EH (cell line): ENCODE measurements around the gene CLEC10A.
"Not testable (repeated sequence)": the region's sequence is repeated elsewhere in the genome, so short reads cannot be mapped to it uniquely, and the experiment has no call there.

Experiments used
- DNase-seq: peaks from one replicate; pipeline ENCODE4 v3.0.0-alpha.2; 2015; ENCODE audit warnings: low read depth

The CLEC10A gene

DNA sequence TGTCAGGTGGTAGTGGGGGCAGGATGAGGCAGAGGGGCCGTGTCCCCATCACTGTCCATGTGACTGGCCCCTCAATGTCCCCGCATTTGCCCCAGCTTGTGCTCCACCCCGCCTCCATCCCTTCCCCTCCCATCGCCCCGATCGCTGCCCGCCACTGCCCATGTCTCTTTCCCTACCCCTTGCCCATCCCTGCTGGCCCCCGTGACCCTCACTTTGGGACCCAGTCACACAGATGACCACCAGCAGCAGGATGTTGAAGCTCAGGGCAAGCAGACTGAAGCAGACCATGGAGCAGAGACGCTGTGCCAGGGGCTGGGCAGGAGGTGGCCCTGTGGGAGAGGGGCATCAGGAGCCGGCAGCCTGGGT is 28.5 kb upstream of the CLEC10A start:
- no peak for DNase-seq

DNA sequence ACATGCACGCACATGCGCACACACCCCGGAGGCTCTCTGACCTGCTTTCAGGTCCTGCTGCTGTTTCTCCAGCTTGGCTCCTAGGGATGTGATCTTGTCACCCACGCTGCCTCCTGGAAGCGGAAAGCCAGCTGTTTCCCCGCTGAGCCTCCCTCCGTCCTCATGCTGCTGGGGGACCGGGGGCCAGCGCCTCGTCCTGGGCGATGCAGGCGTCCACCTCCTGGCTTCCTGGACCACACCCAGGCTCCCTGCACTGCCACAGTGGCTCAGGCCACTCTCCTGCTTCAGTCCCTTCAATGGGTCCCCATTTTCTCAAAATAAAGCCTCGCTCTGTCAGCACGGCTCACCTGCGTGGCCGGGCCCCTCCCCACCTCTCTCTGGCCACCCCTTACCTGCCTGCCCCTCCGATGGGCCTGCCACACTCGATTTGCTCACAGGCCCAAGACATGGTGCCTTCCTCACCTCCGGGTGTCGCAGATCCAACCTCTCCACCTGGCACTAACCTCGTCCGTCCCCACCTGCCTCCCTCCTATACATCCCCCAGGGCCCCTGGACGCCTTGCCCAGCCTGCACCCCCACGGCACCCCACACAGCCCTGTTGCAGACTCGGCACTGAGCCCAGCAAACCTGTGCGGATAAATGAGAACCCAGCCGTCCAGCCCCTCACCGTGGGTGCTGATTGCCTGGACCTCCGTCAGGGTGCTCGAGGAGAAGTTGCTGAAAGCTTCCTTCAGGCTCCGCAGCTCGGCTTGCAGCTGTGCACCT is 27.9 kb upstream of the CLEC10A start:
- DNase-seq: no peak

DNA sequence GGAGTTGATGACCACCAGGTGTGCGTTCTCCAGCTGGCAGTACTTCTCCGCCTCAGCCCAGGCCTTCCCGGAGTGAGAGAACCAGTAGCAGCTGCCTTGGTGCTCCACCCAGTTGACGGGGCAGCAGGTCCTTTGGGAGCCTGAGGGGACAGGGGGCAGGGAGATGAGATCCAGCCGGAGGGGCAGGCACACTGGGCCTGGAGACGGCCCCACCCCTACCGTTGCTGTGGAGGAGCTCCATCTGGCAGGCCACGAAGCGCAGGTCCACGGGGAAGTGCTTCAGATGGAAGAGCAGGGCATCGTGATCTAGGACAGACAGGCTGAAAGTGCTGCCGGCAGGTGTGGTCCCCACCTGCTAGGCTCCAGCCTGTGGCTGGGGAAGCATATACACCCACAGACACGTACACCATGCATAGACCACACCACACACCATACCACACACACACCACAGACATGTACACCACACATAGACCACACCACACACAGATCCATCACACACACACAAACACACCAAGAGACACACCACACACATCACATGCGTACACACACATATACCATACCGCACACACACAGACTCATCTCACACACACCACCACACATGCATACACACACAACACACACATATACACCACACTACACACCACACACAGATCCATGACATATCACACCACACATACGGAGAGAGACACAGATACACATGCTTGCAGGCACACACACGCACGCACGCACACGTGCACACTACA is 27.1 kb upstream of the CLEC10A start:
- DNase-seq: no peak

DNA sequence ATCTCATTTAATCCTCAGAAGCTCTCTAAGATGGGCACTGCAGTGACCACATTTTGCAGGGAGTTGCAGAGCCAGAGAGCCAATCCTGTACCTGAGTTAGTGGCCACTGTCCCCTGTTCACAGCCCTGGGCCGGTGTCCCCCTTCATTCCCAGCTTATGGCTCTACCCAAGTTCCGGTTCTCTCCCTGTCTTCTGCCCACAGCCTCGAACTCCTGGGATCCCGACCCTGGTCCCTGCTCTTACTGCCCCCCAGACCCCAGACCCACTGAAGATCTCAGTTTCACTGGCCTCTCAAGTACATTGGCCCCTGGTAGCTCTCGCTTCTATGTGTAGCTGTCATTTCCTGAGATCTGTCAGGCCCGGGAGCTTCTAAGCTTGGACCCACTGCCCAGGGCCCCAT is 22.4 kb upstream of the CLEC10A start:
- DNase-seq: no peak

DNA sequence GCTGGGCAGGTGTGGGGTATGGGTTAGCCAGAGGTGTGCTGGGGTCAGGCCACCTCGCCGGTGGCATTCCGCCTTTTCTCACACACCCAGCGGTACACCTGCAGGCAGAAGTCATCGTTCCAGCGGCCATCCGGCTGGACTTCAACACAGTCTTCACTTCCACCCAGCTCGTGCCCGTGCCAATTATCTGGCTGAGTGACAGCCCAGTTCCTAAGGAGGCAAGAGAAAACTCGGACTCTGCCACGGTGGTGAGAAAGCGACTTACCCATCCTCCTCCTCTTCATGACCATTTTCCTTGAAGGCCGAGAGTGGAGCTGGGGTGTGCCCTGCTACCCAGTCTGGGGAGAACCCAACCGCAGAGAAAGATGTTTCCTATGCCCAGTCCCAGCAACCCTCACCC is 21.5 kb upstream of the CLEC10A start:
- no peak for DNase-seq

DNA sequence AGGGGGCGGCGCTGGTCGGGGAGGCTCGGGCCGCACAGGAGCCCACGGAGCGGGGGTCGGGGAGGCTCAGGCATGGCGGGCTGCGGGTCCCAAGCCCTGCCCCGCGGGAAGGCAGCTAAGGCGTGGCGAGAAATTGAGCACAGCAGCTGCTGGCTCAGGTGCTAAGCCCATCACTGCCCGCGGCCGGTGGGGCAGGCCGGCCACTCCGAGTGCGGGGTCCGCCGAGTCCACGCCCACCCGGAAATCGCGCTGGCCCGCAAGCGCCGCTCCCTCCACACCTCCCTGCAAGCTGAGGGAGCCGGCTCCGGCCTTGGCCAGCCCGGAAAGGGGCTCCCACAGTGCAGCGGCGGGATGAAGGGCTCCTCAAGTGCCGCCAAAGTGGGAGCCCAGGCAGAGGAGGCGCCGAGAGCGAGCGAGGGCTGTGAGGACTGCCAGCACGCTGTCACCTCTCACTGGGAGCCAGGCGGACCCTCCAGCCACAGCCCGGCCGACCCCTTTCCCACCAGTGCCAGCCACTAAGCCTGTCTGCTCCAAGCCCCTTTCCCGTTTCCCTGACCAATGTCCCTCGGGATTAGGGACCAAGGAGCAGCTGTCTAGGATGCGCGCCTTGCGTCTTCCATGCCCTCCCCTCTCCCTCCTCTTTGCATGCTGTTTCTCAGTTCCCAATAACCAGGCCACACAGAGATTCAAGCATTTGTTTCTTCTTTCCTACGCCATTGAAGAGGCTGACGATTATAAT is 20.8 kb upstream of the CLEC10A start:
- not testable (repeated sequence) for DNase-seq

DNA sequence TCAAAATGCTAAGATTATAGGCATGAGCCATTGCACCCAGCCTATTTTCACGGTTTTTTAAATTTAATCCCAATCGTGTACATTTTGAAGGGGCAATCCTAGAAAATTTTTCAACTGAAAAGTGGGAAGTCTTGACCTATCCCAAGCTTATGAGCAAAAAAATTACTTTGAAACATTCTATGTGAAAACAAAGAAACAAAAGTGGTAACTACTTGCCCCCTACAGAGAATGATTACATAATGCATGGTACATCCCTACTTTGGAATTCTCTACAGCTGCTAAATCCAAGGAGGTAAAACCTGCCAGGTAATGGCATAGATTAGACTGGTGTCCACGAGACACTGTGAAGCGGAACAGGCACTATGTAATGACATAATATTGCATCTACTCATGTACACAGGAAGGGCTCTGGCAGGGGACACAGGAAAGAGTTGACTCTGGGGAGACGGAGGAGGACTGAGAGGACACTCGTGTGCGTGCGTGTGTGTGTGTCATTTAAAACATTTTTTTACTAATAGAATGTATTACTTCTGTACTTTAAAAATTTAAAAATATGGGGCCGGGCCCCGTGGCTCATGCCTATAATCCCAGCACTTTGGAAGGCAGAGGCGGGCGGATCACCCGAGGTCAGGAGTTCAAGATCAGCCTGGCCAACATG is 18.9 kb upstream of the CLEC10A start:
- DNase-seq: no peak

DNA sequence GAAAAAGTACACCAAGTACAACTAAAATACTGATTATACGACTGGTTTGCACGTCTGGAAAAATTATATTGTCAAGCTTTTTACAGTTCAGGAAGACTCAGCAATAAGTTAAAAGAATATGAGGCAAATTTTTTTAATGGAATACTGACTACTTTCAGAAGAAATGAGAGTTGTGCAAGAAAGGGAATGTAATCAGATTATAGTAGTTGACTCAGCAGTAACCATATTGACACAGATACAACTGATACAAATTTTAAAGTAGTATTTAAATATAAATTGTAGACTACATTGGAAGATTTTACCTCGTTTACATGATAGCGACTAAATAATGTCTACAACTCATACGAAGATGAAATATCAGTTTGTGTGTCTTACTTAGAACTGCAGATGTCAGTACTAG is 17.9 kb upstream of the CLEC10A start:
- DNase-seq: no peak

DNA sequence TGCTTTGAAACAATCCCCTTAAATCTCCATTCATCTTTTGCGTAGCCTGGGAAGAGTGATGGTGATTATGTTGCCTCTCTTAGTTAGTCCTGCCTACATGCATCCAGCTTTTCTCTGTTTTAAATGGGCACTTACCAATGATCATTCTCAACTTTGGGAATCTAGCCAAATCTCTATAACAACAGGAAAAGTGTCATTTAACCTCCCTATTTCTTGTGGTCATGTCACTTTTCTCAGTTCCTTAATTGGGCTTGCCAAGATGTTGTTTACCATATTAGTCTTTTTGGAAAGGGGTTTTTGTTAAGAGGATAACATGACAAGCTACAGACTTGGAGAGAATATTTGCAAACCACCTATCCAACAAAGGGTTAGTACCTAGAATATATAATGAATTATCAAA is 15.6 kb upstream of the CLEC10A start:
- DNase-seq: no peak

DNA sequence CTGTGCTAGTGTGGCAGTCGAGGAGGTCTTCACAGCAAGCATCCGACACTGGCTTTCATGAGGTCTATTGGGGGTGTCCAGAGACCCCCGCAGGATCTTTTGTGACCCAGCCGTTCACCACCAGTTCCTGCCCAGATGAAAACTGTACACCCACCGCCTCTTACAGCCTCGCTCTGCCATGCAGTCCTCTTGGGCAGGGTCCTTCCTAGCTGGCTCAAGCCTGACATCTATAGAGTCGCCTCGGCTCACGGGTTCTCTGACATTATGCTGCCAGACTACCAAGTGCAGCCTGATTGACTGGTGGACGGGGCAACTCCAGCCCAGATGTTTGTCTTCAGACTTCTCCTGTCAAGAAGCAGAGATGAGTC is 14.6 kb upstream of the CLEC10A start:
- DNase-seq: no peak

DNA sequence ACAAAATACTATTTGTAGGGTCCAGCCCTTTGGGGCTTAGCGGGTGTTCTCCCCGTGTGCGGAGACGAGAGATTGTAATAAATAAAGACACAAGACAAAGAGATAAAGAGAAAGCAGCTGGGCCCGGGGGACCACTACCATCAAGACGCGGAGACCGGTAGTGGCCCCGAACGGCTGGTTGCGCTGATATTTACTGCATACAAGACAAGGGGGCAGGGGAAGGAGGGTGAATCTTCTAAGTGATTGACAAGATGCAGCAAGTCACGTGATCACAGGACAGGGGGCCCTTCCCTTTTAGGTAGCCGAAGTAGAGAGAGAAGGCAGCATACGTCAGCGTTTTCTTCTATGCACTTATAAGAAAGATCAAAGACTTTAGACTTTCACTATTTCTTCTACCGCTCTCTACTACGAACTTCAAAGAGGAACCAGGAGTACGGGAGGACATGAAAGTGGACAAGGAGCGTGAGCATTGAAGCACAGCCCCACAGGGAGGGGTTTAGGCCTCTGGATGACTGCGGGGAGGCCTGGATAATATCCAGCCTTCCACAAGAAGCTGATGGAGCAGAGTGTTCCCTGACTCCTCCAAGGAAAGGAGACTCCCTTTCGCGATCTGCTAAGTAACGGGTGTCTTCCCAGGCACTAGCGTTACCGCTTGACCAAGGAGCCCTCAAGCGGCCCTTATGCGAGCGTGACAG is 11.4 kb upstream of the CLEC10A start:
- DNase-seq: not testable (repeated sequence)

DNA sequence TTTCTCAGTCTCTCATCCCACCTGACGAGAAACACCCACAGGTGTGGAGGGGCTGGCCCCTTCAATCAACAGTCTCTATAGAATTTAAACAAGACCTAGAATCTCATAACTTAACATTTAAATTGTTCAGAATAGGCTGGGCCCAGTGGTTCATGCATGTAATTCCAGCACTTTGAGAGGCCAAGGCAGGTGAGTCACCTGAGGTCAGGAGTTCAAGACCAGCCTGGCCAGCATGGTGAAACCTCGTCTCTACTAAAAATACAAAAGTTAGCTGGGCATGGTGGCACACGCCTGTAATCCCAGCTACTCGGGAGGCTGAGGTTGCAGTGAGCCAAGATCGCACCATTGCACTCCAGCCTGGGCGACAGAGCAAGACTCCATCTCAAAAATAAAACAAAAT is 9.5 kb upstream of the CLEC10A start:
- DNase-seq: not testable (repeated sequence)

DNA sequence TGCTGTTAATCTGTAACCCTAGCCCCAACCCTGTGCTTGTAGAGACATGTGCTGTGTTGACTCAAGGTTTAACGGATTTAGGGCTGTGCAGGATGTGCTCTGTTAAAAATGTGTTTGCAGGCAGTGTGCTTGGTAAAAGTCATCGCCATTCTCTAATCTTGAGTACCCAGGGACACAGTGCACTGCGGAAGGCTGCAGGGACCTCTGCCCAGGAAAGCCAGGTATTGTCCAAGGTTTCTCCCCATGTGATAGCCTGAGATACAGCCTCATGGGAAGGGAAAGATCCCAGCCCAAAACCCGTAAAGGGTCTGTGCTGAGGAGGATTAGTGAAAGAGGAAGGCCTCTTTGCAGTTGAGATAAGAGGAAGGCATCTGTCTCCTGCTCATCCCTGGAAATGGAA is 8.4 kb upstream of the CLEC10A start:
- DNase-seq: not testable (repeated sequence)

DNA sequence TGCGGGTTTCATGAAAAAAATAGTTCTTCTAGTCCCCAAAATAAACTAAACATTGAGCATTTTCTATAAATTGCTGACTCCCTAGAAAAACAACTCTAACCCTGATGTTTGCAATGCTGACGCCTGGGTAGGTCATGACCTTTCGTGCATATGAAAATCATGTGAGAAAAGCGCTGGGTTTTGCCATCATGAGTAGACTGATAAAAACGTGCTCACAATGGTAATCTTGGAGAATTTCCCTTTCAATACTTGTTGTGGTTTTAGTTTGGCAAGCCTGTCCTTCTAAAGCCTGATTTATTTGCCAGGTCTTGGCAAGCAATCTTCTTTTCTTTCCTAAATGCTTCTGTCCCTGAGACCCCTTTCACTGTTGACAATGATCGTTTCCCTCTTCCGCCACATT is 4.0 kb upstream of the CLEC10A start:
- no peak for DNase-seq

DNA sequence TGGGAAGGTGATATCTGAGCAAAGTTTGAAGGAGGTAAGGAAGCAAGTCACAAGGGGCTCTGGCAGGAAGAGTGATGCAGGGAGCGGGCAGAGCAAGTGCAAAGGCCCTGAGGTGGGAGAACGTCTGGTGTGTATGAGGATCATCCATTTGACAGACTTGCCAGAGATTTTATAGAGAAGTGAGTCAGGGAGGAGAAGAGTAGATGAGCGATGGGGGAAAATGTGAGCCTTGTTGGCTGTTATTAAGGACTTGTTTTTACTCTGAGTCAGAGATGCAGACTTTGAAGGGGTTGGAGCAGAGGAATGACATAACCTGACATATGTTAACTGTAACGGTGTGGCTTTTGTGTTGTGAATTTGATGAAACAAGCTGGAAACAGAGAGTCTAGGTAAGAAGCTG is 3.5 kb upstream of the CLEC10A start:
- DNase-seq: peak; percentile 10

DNA sequence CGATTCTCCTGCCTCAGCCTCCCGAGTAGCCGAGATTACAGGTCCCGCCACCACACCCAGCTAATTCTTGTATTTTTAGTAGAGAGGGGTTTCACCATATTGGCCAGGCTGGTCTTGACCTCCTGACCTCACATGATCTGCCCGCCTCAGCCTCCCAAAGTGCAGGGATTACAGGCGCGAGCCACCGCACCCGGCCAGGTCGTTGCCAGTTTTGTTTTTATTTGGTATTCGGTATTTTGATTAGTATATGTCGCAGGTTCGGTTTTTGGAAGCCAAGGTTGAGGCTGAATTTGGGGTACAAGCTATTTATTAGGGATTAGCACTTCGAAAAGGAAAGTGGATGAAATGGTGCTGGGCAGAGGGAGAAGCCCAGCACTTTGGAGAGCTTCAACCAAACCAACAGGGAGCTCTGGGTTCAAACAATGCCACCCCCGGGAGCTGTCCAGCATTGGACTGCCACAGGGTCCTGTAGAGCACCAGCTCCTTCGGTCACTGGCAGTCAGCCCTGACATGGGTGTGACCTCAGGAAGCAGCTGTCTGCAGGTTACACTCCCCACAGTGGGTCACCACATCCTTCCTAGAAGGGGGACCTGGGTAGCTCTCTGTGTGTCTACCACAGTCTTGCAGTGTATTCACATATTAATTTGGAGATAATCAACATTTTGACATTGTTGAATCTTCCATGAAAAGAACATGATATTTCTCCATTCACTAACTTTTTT is 1.5 kb upstream of the CLEC10A start:
- DNase-seq: no peak

DNA sequence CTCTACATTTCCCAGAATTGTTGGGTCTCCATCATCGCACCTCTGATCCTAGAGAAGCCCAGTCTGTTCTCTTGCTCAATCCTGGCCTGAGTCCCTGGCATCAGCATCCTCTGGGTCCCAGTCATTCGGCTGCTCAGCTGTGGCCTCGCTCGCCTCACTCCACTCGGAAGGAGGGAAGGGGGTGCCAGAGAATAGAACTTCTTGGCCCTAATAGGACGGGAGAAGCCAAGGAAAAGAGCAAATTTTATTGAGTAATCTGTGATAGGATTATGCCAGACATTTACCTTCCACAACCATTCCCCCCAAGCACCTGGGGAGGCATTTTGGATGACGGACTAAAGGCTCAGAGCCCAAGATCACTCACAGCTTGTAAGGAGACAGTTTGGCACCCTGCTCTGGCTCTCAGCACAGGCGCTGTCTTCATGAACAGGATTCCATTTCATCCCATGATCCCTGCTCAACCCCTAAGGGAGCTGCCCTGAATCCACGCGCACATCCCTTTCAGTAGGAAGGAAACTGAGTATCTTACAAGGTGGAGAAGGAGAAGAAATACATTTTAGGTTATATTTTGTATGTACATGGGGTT is 498 bp upstream of the CLEC10A start:
- no peak for DNase-seq

DNA sequence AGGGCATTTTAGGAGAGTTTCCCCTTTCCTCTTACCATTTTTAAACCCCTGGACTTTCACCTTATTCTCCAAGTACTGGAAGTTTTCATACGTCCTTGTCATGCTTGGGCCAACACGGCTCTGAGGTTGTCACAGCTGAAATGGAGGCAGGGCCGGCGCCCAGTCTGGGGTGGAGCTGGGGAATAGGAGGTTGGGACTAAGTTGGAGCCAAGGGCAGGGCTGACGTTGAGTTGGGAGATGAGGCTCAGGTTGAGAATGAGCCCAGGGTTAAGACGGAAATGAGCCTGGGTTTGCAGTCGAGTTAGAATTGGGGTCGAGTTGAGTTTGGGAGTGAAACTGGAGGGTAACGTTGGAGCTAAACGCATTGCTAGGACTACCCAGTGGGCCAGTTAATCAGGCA is 1.3 kb downstream of the CLEC10A start:
- DNase-seq: no peak

DNA sequence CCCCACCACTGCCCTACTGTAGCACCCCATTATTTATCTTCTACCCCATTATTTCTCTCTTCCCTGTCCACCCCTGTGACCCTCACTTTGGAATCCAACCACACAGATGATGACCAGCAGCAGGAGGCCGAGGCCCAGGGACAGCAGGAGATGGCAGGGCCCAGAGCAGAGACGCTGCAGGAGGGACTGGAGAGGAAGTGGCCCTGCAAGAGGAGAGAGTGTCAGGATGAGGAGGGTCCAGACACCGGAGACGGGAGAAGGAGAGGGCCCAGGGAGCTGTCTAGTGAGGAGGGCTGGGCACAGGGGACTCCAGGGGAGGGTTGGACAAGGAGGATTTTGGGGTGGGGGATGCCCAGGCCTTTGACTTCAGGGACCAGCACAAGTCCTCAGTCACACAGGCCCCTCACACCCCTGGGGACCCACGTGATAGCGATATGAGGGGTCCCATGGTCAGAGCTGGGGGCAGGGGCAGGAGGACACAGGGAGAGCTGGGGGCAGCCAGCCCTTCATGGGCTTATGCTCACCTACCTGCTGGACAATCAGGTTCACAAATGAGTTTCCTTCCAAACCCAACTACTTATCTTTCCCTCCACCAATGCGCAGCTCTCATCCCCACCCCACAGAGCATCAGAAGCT is 2.0 kb downstream of the CLEC10A start:
- DNase-seq: no peak

DNA sequence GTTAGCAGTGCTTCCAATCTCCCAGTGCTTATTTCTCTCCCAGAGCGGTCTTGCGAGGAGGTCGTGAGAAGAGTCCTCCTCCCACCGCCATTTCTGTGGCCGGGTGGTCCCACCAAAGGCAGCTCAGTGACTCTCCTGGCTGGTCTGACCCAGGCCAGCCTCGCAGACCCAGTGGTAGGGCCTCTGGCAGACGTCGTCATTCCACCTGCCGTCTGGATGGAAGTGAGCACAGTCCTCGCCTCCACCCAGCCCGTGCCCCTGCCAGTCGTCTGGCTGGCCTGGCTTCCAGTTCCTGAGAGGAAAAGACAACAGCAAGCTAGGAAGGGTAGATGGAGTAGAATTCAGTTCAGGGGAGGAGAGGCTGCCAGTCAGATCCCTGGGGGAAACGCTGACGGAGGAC is 5.1 kb downstream of the CLEC10A start:
- DNase-seq: no peak
